GM18511 (cell line): Measurements from ENCODE around the gene GOLPH3L.
"Not testable (repeated sequence)": the region's sequence is repeated elsewhere in the genome, so short reads cannot be mapped to it uniquely, and the experiment has no call there.

ENCODE experiments used
- ATAC-seq: cut with Tn5 transposase; IDR thresholded peaks from one replicate; pipeline ENCODE4 v1.9.1; 2021; ENCODE audit warnings: mild to moderate bottlenecking, moderate library complexity; ENCODE audit not compliant: unreplicated experiment

The GOLPH3L gene

DNA sequence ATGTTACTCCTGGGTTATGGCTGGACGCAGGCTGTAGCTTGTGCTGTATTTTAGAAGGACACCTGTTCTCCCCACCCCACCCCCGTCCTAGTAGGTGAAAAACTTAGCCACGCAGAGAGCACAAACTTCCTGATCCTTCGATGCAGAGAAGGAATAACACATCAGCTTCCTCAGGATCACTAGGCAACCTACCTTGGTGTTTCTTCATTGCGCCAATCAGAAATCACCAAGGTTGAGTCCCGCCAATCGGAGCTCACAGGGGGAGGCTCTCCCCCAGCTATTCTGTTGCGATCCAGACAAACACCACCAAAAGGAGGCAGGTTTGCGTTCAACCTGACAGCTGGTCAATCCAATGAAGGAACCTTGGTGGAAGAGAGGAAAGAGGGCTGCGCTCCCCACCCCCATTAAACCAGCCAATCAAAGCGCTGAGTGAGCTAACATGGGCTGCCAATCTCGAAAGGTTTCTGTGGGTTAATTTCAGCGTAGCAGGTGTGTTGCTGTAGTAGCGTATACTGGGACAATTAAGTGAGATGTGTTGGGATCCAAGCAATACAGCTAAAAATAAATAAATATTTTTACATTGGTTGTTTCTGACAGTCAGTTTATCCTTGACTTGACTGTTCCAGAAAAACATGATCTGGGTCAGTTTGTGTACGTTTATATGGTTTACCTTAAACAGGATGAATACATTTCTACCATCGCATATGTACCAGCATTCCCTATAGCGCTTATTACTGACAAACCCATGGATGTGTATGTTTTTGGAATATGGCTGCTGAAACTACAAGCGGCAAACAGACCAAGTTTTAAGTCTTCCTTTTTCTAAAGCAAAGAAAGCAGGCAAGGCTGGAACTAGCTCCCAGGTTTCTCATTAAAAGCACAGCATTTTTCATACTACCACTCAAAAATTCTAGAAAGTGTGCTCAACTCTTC, at the start of gene GOLPH3L:
Gene GOLPH3L (minus strand): TSS at position 160 of the 933 bp plus-strand sequence. CDS start 2,316 bp downstream, outside the sequence.
- peak; percentile 98 for ATAC-seq

GRCh38 chr1:150730130-150730721, 33.3 kb upstream of the GOLPH3L start:
- no peak for ATAC-seq

GRCh38 chr1:150724336-150724735, 27.4 kb upstream of the GOLPH3L start:
- ATAC-seq, result no peak

DNA sequence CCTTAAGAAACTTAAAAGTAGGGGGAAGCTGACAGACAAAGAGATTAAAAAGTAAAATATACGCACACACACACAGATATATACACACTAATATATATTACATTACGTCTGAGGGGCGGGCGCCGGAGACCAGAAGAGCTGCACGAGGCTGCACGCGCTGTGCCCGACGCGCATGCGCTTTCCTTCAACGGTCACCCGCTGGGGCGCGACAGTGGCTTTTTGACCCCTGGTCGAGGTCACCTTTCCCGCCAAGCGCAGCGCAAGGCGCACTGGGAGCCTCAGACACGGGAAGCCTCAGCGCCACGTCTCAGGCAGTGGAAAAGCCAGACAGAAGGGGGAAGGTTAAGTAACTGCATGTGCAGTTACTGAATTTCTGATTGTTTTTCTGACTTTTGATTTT, 23.7 kb upstream of the GOLPH3L start, which contains the start of gene HORMAD1:
Gene HORMAD1 (minus strand): TSS at position 193 of the 400 bp plus-strand sequence. CDS start 1,390 bp downstream, outside the sequence.
- ATAC-seq, result no peak

DNA sequence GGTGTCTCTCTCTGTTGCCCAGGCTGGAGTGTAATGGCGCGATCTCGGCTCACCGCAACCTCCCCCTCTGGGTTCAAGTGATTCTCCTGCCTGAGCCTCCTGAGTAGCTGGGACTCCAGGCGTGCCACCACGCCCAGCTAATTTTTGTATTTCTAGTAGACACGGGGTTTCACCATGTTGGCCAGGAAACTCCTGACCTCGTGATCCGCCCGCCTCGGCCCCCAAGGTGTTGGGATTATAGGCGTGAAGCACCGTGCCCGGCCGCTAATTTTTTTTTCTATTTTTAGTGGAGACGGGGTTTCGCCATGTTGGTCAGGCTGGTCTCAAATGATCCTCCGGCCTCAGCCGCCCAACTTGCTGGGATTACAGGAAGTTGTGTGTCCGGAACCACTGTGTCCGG, 23.1 kb upstream of the GOLPH3L start:
- ATAC-seq, result no peak

DNA sequence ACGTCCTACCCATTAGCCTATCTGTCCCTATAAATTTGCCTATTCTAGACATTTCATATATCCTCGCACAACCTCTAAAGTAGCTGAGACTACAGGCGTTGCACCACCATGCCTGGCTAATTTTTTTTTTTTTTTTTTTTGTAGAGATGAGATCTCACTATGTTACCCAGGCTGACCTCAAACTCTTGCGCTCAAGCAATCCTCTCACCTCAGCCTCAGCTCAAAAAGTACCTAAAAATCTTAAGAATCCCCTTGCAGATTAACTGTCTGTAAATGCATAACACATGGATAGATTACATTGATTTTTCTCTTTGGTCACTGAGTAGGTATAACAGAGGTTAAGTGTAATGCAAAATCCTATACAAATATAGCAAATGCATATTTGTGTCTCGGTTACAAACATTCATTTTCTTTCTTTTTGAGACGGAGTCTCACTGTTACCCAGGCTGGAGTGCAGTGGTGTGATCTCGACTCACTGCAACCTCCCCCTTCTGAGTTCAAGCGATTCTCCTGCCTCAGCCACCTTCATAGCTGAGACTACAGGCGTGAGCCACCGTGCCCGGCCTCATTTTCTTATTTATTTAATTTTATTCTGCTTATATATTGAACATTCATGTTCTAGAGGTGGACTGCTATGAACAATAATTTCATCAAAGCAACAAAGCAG, 21.4 kb upstream of the GOLPH3L start:
- ATAC-seq, result no peak

- ATAC-seq, result not testable (repeated sequence)
Measured at GRCh38 chr1:150709031-150709430, 12.1 kb upstream of the GOLPH3L start.

DNA sequence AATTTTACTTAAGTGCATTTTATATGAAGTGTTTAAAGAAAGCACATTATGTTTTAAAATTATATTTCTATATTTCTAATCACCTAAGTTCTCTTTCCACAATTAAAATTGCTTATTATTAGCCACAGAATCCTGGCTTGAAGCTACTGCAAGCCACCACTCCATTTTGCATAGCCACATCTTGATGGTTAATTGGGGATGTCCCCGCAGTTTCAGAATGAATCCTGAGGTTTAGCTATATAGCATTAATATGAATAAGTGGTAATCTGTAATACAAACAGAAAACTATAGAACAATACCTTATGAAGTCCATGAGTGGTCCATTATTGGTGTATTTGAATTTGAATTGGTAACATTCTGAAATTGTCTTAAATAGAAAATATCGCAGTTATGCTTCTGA, 11.6 kb upstream of the GOLPH3L start:
- peak; percentile 60 for ATAC-seq

- ATAC-seq, result no peak
Measured at GRCh38 chr1:150706091-150706490, 9.1 kb upstream of the GOLPH3L start.

DNA sequence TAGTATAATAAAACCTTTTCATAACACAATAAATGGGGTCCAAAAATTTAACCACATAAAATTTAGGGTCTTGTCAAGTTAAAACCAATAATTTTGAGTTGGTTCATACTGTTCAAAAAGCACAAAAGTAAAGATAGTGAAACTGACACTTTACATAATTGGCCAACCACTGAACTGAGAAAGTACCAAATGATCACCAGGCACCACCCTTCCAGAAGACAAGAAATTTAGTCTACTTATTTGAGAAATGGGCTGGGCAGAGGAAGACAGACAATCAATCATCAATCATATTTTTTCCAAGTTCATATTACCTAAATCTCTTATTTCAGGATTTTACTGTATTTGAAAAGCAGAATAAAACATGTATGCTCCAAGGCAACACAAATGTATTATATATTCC, 6.5 kb upstream of the GOLPH3L start:
- no peak for ATAC-seq

DNA sequence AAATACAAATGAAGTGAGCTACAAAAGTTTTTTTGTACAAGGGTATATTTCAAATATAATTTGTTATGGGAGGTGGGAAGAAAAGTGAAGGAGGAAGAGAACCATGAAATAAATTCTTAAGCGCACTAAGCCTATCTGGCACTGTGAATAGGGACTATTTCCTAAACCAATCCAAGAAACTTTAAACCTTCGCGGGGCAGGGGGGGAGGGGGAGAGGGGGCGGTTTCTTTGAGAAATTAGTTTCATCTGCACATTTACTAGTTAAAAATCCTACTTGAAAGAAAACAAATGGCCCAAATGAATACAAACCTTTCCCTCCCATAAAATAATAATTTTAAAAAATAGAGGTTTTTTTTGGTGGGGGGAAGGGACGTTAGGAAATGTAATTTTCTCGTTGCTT, 364 bp downstream of the GOLPH3L start:
- no peak for ATAC-seq

GRCh38 chr1:150696162-150696561, 792 bp downstream of the GOLPH3L start:
- no peak for ATAC-seq

DNA sequence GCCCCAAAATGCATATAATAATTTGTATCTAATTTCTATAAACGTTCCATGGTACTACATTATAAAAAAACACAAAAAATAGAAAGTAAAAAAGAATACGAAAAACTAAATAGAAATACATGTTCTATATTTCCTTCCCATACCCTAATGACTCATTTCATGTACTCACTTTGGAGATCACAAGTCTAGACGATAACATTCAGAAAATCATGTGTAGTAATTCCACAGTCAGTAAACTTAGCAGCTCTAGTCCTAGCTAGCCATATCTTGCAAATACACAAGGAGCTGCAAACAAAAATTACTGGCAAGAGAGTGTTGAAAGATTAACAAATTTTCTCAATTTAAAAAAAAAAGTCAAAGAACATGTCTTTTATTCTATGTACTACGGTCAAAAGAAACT, 1.4 kb downstream of the GOLPH3L start:
- no peak for ATAC-seq

DNA sequence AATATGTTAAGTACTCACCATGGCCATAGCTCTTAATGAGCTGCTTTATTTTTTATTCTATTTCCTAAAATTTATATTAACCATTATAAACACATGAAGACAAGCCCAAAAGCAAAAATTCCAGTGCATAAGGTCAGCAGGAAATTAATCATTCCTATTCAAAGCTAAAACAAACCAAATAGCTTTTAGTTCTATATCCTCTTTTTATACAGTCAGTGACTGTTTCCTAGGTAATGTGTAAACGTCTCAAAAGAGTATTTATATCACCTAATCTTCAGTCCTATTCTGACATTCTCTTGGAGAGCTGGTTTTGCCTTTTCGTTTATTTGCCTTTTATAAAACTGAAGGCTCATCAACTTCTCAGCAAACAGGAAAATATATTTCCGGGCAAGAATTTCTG, 4.2 kb downstream of the GOLPH3L start:
- ATAC-seq, result no peak

DNA sequence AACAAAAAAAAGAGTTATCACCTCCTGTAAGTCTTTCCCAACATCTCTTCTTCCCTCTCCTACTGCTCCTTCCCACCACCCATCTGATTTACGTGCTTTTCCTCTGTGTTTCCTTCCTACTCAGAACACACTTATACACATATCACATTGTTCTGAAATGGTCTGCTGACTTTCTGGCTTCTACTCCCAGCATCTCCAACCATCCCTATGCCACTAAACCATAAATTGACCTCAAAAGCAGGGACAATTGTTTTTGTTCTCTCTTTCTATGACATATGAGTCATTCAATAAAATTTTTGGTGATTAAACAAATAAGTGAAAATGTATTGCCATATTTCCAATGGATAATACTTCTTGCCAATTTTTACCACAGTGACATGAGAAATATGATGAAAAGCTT, 8.2 kb downstream of the GOLPH3L start:
- ATAC-seq, result no peak

GRCh38 chr1:150686275-150686674, 10.7 kb downstream of the GOLPH3L start:
- ATAC-seq, result no peak

DNA sequence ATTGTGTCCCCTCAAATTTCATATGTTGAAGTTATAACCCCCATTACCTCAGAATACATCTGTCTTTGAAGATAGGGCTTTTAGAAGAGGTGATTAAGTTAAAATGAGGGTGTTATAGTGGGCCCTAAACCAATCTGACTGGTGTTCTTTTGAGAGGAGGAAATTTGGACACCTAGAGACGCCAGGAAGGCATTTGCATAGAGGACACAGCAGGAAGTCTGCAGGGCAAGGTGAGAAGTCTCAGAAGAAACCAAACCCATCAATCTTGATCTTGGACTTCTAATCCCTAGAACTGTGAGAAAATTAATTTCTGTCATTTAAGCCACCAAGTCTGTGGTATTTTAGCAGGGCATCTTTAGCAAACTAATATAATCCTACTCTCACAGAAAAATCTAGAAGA, 13.0 kb downstream of the GOLPH3L start:
- no peak for ATAC-seq

GRCh38 chr1:150678988-150679387, 18.0 kb downstream of the GOLPH3L start:
- ATAC-seq, result no peak

GRCh38 chr1:150674881-150675280, 22.1 kb downstream of the GOLPH3L start:
- ATAC-seq, result no peak

DNA sequence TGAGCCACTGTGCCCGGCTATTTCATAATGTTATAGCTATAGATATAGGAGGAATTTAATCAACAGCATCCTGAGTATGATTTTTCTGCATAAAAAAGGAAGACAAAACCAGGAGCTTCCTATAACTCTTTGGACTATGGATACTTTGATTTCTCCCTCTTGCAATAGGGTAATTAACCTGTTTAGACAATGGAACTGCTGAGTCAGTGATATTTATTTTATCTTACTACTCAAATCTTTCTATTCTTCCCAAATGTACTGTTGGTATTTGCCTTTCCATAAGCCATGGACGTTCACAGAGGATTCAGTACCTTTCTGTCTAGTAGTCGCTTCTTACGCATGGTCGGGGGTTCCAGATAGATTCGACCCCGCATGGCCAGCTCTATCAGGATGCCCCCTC, 33.6 kb downstream of the GOLPH3L start:
- no peak for ATAC-seq

GRCh38 chr1:150662811-150663210, 34.1 kb downstream of the GOLPH3L start:
- ATAC-seq, result no peak

DNA sequence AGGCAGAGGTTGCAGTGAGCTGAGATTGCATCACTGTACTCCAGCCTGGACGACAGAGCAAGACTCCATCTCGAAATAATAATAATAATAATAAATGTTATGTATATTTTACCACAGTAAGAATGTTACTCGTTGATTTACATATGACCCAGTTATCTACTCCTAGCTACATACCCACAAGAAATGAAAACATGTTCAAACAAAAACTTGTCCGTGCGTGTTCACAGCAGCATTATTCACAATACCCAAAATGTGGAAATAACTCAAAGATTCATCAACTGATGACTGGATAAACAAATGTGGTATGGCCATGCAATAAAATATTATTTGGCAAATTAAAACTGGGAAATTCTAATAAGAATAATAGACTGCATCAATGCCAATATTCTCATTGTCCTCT, 35.8 kb downstream of the GOLPH3L start:
- no peak for ATAC-seq
